Stimulated activated CD4-positive, alpha-beta T cell treated with anti-CD3 and anti-CD28 coated beads, Interleukin-2, amount 100 ng/mL, for 4 hours (primary cell): Measurements from ENCODE around the gene GATB.

Experiments used
- DNase-seq: peaks from one replicate; pipeline ENCODE4 v3.0.0-alpha.2; 2020; ENCODE audit warnings: low read depth

GATB gene

DNA sequence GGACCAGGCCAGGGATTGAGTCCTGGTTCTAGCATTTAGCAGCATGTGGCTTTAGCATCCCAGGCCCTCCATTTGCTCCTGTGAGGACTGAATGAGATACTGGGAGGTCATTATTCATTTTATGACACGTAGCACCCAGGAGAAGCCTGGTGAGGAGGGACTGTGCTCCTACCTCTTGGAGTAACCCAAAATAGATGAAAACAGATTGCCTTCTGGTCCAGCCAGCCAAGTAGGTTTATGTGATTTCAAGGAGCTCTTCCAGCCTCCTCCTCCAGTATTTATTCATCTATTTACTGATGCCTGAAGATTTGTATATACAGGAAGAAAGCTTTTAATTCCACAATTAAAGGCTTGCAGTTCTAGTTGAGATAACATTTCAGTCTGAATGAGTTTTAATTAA, 109.3 kb downstream of the GATB start:
- no peak for DNase-seq

DNA sequence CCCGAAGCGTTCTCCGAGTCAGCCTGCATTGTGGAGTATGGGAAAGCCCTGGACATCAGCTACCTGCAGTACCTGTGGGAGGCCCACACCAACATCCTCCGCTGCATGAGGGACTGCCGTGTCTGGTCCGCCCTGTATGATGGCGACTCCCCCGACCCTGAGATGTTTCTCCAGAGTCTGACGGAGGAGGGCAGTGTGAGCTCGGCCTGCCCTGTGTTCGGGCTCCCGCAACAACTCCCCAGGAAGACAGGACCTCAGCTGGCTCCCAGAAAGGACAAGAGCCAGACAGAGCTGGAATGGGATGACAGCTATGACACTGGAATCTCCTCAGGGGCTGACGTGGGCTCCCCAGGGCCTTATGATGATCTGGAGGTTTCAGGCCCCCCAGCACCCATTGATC, 111.3 kb downstream of the GATB start:
- no peak for DNase-seq

GRCh38 chr4:151646322-151646721, 114.5 kb downstream of the GATB start:
- DNase-seq, result no peak

GRCh38 chr4:151644622-151645021, 116.2 kb downstream of the GATB start:
- DNase-seq, result no peak

DNA sequence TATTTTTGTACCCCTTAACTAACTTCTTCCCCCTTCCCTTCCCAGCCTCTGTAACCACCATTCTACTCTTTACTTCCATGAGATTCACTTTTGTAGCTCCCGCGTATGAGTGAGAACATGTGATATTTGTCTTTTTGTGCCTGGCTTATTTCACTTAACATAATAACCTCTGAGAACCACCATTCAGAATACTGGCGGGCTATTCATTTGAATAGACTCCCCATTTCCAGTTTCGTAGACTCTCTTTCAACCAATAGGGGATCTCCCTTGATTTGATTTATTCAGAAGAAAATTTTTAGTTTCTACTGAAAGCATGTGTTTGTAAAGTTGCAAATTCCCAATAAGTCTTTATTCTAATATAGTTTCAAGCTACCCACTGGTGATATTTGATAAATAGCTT, 117.2 kb downstream of the GATB start:
- DNase-seq, result no peak

- DNase-seq, result no peak
Observed at GRCh38 chr4:151641983-151642382, 118.8 kb downstream of the GATB start.

- no peak for DNase-seq
Observed at GRCh38 chr4:151641167-151641566, 119.6 kb downstream of the GATB start.

DNA sequence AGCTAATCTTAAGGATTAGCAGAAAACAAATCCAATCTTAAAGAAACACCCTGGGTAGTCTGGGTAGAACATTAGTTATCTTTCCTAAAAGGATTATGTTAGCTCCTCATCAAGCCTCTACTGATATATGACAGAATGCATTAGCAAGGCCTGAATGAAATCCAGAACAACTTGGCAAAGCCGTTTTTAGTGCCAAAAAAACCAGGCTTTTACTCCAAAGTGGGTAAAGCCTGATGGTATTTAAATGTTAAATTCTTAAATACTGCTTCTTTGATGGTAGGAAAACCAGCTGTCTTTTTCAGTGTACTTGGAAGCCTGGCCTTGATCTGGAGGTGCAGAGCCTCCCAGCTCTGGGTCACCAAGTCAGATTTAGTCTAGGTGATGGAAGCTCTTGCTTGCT, 120.4 kb downstream of the GATB start:
- no peak for DNase-seq

- no peak for DNase-seq
Observed at GRCh38 chr4:151638295-151638858, 122.4 kb downstream of the GATB start.

GRCh38 chr4:151631349-151631748, 129.5 kb downstream of the GATB start:
- no peak for DNase-seq

GRCh38 chr4:151629097-151629783, 131.6 kb downstream of the GATB start:
- DNase-seq, result no peak

- no peak for DNase-seq
Observed at GRCh38 chr4:151628001-151628608, 132.7 kb downstream of the GATB start.

DNA sequence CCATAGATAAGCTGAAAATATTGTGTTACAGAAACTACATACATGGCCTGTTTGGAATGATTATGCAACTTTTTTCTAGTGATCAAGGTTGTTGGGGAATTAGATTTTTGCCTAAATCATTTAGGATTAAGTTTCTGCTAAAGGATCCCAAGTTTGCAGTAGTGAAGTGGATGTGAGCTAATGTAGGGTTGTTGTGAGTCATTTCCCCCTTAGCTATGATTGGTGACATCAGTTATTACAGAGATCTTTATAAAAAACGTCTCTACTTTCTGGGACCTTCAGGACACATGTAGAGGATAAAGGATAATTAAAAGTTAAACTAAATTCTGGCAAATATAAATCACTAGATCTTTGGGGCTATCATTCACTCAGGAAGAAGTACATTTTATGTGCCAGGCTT, 133.3 kb downstream of the GATB start:
- no peak for DNase-seq

DNA sequence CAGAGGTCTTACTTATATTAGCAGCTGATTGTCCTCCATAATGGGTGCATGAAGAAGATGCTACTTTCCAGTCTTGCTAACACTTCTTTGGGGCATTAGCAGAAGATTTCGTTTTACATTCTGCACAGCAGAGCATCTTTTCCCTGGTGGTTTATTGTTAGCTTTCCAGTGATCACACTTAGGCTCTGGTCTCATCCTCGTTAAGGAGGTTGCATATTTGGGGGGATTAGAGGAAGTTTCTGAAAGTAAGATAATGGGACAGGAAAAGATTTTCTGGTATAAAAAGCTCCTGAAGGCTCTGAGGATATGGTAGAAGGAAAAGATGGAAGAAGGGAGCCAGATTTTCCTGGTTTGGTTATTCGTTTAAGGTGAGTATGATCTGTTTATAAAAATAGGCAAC, 134.1 kb downstream of the GATB start:
- DNase-seq, result no peak

DNA sequence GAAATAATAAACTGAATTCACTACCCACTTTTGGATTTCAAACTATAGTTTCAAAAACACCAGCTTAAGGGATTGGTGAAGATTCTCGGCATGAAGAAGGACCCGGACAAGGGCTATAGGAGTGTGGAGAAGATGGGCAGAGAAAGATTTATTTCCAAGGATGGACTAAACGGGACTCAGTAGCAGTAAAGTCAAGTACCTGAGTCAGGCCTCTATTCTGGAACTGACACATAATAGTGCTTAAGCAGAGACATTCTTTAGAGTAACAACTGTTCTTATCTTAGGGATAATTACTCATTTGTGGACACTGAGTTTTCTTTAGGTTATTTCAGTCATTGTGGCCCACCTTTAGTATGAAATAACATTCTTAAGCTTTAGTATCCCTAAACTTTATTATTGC, 134.6 kb downstream of the GATB start:
- DNase-seq, result no peak

DNA sequence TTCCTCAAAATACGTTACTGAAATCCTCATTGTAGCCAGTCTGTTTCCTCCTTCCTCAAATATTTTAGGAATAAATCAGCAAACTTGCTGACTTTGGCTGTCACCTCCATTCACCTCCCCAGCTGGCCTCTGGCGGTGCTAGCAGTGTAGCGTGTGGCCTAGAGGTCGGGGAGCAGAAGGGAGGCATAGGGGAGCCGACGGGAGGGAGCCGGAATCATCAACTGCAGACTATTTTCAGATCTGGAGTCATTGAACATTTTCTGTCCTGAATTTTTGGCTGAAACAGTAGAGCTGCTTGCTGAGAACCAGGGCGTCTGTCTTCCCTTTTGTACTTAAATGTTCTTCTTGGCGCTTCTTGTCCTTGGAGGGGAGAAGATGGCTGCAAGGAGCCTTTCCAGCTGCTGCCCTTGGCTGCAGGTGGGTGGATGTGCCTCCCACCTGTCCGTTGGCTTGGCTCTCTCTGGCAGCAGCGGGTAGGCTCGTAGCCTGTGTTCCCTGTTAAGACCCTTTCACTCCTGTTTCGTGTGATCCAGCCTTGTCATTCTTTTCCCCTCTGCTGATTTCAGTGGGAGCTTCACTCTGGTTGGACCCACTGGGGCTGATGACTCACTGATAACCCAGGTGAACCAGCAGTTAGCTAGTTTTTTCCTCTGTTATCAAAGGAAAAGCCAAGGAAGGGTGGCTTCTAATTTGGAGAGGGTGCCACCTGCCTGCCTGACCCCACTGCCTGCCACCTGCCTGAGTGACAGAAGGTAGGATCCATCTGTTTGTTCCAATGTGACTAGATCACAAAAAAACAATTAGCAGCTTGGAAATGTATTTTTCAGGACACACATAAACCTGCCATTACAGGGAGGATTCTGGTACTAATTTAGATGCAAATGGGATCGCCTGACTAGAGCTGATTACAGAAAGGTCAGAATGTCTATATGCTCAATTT, 135.9 kb downstream of the GATB start:
- no peak for DNase-seq
